Astrocyte of the hippocampus (primary cell): ENCODE results near the gene CAMP.
"Not testable (repeated sequence)": the region's sequence is repeated elsewhere in the genome, so short reads cannot be mapped to it uniquely, and the experiment has no call there.

Source experiments
- DNase-seq: peaks from one replicate; pipeline ENCODE4 v3.0.0; 2011; ENCODE audit warnings: low read depth, low spot score

The CAMP gene

GRCh38 chr3:48222616-48223513 lies at the start of gene CAMP:
TSS of gene CAMP (plus strand) at chr3:48223495. CDS start at chr3:48223512, 17 bp downstream.
- DNase-seq, result peak; percentile 38

GRCh38 chr3:48178072-48178471 lies 45.2 kb upstream of the CAMP start:
- DNase-seq, result no peak

GRCh38 chr3:48180021-48180420 lies 43.3 kb upstream of the CAMP start:
- DNase-seq, result no peak

- peak; percentile 15 for DNase-seq
Observed at GRCh38 chr3:48180531-48181253, 42.6 kb upstream of the CAMP start.

GRCh38 chr3:48184299-48184698 lies 39.0 kb upstream of the CAMP start:
- DNase-seq, result no peak

- no peak for DNase-seq
Observed at GRCh38 chr3:48185129-48185528, 38.2 kb upstream of the CAMP start.

GRCh38 chr3:48186631-48187300 lies 36.5 kb upstream of the CAMP start:
- DNase-seq, result no peak

GRCh38 chr3:48187301-48187578 lies 36.1 kb upstream of the CAMP start:
- peak; percentile 42 for DNase-seq

- DNase-seq, result no peak
Observed at GRCh38 chr3:48187579-48188265, 35.6 kb upstream of the CAMP start.

GRCh38 chr3:48188266-48189201 lies 34.8 kb upstream of the CAMP start, which contains the start of gene CDC25A:
TSS of gene CDC25A (minus strand) at chr3:48188417. CDS start at chr3:48187947, 470 bp downstream.
- DNase-seq, result peak; percentile 99

- DNase-seq, result no peak
Observed at GRCh38 chr3:48189321-48189720, 34.0 kb upstream of the CAMP start.

GRCh38 chr3:48190911-48191310 lies 32.4 kb upstream of the CAMP start:
- DNase-seq, result no peak

GRCh38 chr3:48194446-48195071 lies 28.7 kb upstream of the CAMP start:
- DNase-seq, result peak; percentile 79

- DNase-seq, result no peak
Observed at GRCh38 chr3:48196611-48197010, 26.7 kb upstream of the CAMP start.

GRCh38 chr3:48199117-48199516 lies 24.2 kb upstream of the CAMP start:
- DNase-seq, result no peak

- no peak for DNase-seq
Observed at GRCh38 chr3:48202632-48203031, 20.7 kb upstream of the CAMP start.

GRCh38 chr3:48208076-48208475 lies 15.2 kb upstream of the CAMP start:
- DNase-seq, result no peak

GRCh38 chr3:48209445-48209844 lies 13.8 kb upstream of the CAMP start:
- no peak for DNase-seq

GRCh38 chr3:48210534-48210933 lies 12.8 kb upstream of the CAMP start:
- DNase-seq, result not testable (repeated sequence)

GRCh38 chr3:48211776-48212175 lies 11.5 kb upstream of the CAMP start:
- not testable (repeated sequence) for DNase-seq
